Measurements from ENCODE around the gene TFDP1. TPM values are rescaled to one million over a fixed set of nuclear protein-coding genes. Genes with fewer than 3 reads are reported as not detected.

TFDP1 gene
- total RNA-seq, 1 donor from 2014 or later, result 15.8 TPM

DNA sequence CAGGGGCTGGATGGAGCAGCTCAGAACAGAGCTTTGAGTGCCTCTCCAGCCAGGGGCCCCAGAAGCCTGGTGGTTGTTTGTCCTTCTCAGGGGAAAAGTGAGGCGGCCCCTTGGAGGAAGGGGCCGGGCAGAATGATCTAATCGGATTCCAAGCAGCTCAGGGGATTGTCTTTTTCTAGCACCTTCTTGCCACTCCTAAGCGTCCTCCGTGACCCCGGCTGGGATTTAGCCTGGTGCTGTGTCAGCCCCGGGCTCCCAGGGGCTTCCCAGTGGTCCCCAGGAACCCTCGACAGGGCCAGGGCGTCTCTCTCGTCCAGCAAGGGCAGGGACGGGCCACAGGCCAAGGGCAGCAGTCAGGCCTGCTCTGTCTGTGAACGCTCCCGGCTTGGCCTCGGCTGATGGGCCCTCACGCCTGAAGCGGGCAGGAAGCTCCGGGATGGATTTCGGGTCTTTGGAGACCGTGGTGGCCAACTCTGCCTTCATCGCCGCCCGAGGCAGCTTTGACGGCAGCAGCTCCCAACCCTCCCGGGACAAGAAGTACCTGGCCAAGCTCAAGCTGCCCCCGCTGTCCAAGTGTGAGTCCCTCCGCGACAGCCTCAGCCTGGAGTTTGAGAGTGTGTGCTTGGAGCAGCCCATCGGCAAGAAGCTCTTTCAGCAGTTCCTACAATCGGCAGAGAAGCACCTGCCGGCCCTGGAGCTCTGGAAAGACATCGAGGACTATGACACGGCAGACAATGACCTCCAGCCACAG lies 82.6 kb downstream of the TFDP1 start, which contains the start of gene GRK1:
TSS of gene GRK1 (plus strand) at position 269 of the 751 bp plus-strand sequence. CDS start at position 437, 168 bp downstream.
- peak in 1 of 2 donors; percentile 47 for DNase-seq (ENCODE audit: low spot score in 2 of 2)
- intact Hi-C loops (cut with DNase I), result no loop called here
- Histone ChIP-seq H3K9me3 (peaks cover 0 to under 1% of the 10 kb centered on the region in 2 donors), H3K4me3 (no peak within 1 kb of the TSS), H3K27me3 (no peaks in the 10 kb centered on the region), H3K27ac (no peak within 1 kb of the TSS), H3K36me3 (no peaks in the 10 kb centered on the region), H3K4me1 (no peaks in the 10 kb centered on the region)
- TF ChIP-seq, protein P1, sequence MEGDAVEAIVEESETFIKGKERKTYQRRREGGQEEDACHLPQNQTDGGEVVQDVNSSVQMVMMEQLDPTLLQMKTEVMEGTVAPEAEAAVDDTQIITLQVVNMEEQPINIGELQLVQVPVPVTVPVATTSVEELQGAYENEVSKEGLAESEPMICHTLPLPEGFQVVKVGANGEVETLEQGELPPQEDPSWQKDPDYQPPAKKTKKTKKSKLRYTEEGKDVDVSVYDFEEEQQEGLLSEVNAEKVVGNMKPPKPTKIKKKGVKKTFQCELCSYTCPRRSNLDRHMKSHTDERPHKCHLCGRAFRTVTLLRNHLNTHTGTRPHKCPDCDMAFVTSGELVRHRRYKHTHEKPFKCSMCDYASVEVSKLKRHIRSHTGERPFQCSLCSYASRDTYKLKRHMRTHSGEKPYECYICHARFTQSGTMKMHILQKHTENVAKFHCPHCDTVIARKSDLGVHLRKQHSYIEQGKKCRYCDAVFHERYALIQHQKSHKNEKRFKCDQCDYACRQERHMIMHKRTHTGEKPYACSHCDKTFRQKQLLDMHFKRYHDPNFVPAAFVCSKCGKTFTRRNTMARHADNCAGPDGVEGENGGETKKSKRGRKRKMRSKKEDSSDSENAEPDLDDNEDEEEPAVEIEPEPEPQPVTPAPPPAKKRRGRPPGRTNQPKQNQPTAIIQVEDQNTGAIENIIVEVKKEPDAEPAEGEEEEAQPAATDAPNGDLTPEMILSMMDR (IDR thresholded peaks at IDR 0.05), result no peak

DNA sequence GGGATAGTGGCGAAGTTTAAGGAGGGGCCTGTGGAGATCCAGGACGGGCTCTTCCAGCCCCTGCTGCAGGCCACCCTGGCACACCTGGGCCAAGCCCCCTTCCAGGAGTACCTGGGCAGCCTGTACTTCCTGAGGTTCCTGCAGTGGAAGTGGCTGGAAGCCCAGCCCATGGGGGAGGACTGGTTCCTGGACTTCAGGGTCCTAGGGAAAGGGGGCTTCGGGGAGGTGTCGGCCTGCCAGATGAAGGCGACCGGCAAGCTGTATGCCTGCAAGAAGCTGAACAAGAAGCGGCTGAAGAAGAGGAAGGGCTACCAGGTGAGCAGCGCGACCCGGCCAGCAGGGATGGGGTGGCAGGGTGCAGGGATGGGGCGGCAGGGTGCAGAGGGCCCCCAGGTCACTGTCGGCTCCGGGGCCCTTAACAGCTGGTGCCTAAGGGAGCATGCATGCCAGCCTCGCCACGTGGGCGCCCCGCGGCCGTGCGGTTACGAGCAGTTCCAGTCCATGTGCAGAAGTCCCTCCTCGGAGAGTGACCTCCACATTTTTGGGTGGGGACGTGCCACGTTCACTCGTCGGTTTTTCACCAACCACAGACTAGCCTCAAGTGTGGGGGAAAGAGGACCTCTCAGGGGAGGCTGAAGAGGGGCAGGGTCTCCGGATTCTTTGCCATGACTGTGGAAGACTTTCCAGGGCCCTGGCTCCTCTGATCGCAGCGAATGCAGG lies 83.4 kb downstream of the TFDP1 start:
- DNase-seq (ENCODE audit: low spot score in 2 of 2), result peak in 1 of 2 donors; percentile 49
- Histone ChIP-seq H3K27me3 (no peaks in the 10 kb centered on the region), H3K4me3 (no peak overlapping the region), H3K4me1 (no peaks in the 10 kb centered on the region), H3K36me3 (no peaks in the 10 kb centered on the region), H3K9me3 (no peaks in the 10 kb centered on the region), H3K27ac (no peak overlapping the region)
- TF ChIP-seq, protein P1 (IDR thresholded peaks at IDR 0.05), result no peak
- intact Hi-C loops (cut with DNase I), result no loop called here

DNA sequence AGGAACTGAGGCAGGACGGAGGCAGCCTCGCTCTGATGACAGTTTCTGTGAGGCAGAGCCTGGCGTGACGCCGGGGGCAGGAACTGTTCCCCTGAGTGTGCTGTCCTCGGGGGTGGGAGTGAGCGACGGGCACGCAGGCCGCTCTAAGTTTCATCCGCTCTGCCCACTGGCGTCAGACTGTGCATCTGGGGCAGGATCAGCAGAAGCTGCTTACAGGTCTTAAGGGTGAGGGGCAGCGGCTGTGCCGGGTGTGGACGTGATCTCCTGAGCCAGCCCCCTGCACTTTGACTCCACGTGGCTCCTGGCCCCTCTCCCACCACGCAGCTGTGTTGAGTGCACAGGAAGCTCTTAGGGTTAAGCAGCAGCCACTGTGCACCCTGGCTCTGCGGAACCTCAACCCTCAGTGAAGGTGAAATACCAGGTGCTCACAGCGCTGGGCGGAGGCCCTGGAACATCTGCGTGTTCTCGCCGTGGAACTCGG lies 84.0 kb downstream of the TFDP1 start:
- H3K9me3 ChIP-seq, result no peaks in the 10 kb centered on the region

DNA sequence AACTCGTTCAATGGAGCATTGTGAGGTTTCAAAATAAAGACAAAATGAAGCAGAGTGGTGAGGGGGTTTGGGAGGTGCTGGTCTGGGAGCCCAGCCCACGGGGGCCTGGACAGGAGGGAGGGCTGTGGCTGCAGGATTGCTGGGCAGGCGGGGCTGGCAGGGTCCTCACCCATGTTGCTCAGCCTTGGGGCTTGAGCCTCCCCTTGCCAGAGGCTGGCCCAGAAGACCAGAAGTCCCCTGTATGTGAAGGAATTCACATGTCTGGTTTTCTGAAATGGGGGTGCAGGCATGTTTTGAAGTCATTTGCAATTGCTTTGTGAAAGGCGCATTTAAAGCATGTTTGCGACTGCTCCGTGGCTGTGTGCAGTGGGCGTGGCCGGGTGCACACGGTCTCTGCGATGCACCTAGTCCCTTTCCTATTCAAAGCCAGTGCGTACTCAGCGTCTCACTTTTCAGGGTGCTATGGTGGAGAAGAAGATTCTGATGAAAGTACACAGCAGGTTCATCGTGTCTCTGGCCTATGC lies 84.7 kb downstream of the TFDP1 start:
- DNase-seq (ENCODE audit: low spot score in 2 of 2), result no peak
- no peaks in the 10 kb centered on the region for H3K4me1 ChIP-seq
- H3K27me3 ChIP-seq, result no peaks in the 10 kb centered on the region
- no peaks in the 10 kb centered on the region for H3K36me3 ChIP-seq
- TF ChIP-seq, protein P1 (IDR thresholded peaks at IDR 0.05), result no peak
- intact Hi-C loops (cut with DNase I), result no loop called here
- H3K4me3 ChIP-seq, result no peak overlapping the region
- no peaks in the 10 kb centered on the region for H3K9me3 ChIP-seq
- no peak overlapping the region for H3K27ac ChIP-seq

More for the DNA sequence above, 84.0 kb downstream of the TFDP1 start:
- no peak overlapping the region for H3K27ac ChIP-seq
- no peak overlapping the region for H3K4me3 ChIP-seq
- TF ChIP-seq, protein P1 (IDR thresholded peaks at IDR 0.05), result no peak
- H3K4me1 ChIP-seq, result no peaks in the 10 kb centered on the region
- no peaks in the 10 kb centered on the region for H3K27me3 ChIP-seq
- intact Hi-C loops (cut with DNase I), result no loop called here
- H3K36me3 ChIP-seq, result no peaks in the 10 kb centered on the region
- peak in 1 of 2 donors; percentile 54 for DNase-seq (ENCODE audit: low spot score in 2 of 2)

DNA sequence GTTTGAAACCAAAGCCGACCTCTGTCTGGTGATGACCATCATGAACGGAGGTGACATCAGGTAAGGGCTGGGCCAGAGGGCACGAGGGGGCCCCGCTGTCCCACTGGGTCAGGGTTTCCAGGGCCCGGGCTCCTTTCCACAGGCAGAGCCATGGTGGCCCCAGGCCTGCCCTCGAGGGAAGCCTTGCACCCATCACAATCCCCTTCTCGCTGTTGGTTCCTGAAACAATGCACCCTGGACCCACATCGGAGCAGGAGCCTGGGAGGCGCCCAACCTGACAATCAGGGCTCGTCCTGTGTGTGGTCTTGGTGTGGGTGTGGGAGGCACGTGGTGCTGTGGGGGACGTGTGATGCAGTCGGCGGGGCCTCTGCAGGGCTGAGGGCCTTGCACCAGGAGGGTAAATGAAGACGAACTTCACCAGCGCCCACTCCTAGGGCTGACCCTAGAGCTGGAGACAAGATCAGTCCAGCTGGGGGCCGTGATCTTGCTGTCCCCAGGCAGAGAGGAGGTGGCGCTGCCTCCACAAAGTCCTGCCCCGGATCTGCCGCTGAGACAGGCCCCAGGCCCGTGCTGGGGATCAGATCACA lies 85.3 kb downstream of the TFDP1 start:
- no peak overlapping the region for H3K4me3 ChIP-seq
- TF ChIP-seq, protein P1 (IDR thresholded peaks at IDR 0.05), result no peak
- no peaks in the 10 kb centered on the region for H3K36me3 ChIP-seq
- peak in 1 of 2 donors; percentile 59 for DNase-seq (ENCODE audit: low spot score in 2 of 2)
- H3K27me3 ChIP-seq, result no peaks in the 10 kb centered on the region
- no peak overlapping the region for H3K27ac ChIP-seq
- no peaks in the 10 kb centered on the region for H3K4me1 ChIP-seq
- intact Hi-C loops (cut with DNase I), result no loop called here
- no peaks in the 10 kb centered on the region for H3K9me3 ChIP-seq
